Adrenal gland (tissue), 12 donors: ENCODE measurements around the gene MAML3. TPM values are rescaled to one million over a fixed set of nuclear protein-coding genes. Genes with fewer than 3 reads are reported as not detected.

Source experiments
- DNase-seq, 7 donors: peaks; one replicate each; pipeline ENCODE4 v3.0.0-alpha.2; 2019 to 2020
- H3K27ac ChIP-seq, 5 donors: fragments of 200-600 bp; sonication (generic) in 4 of 5; 1 replicate in 3 of 5; 2 replicates in 2 of 5; pipeline versions ENCODE4 v1.5.1 to v1.8.0; 2016 to 2020; ENCODE audit warnings: mild to moderate bottlenecking in 1 of 5
- H3K27me3 ChIP-seq: fragments of 200-600 bp; 2 replicates; pipeline ENCODE4 v1.8.0; 2021
- H3K36me3 ChIP-seq, 2 donors: fragments of 200-600 bp; replicated peaks in 1 of 2; 1 replicate in 1 of 2; 2 replicates in 1 of 2; pipeline versions ENCODE4 v1.5.1 to v1.8.0; 2018 to 2022
- H3K4me1 ChIP-seq, 2 donors: fragments of 200-600 bp; replicated peaks in 1 of 2; 1 replicate in 1 of 2; 2 replicates in 1 of 2; pipeline versions ENCODE4 v1.5.1 to v1.8.0; 2018 to 2021
- H3K4me3 ChIP-seq, 4 donors: fragments of 200-600 bp; sonication (generic) in 3 of 4; one replicate each; pipeline ENCODE4 v1.5.1; 2016 to 2018
- H3K9me3 ChIP-seq, 3 donors: fragments of 200-600 bp; sonication (generic) in 1 of 3; replicated peaks in 1 of 3; 1 replicate in 2 of 3; 2 replicates in 1 of 3; pipeline versions ENCODE4 v1.5.1 to v1.8.0; 2016 to 2021
- POLR2A ChIP-seq, 2 donors: fragments of 450-650 bp; IDR thresholded peaks; one replicate each; pipeline ENCODE4 v1.6.1; 2017; ENCODE audit warnings: antibody characterized with exemption in 2 of 2, mild to moderate bottlenecking in 2 of 2, moderate library complexity in 1 of 2
- WGBS, 4 donors: extraction: QIAGEN DNeasy Blood & Tissue Kit in 2 of 4; methylation state at CpG; one replicate each; pipeline versions ENCODE4 v1.1.5 to v1.1.7; 2013 to 2017; 5-methylcytosine and 5-hydroxymethylcytosine counted together
- intact Hi-C, 2 donors: fragments of 100-400 bp; cut with DNase I; formaldehyde crosslinking; loops; one replicate each; pipeline versions ENCODE4 v1.14.1 to v1.15.0; 2022 to 2023
- polyA plus RNA-seq, 3 donors: library from polyadenylated mRNA; stranded (reverse); fragments of 200-250 nt in 2 of 3; fragments of 350-450 nt in 1 of 3; fragmentation: Illumina TruSeq in 1 of 3; extraction: RNeasy Lipid Tissue Mini Kit (QIAGEN cat#74804) in 1 of 3; gene quantifications; one replicate each; pipeline ENCODE4 v1.2.3, GENCODE V29; 2013 to 2014
- total RNA-seq, 9 donors: library from RNA; depleted of rRNA in 4 of 9; stranded (reverse); fragments of >200 nt in 4 of 9; fragments of 120-200 nt in 1 of 9; fragmentation: NEBNext Ultra II Directional in 1 of 9; extraction: Animal tissue kit (Norgen Biotek cat#: 25700) in 1 of 9; gene quantifications; one replicate each; pipeline versions ENCODE4 v1.1.0 to v1.2.4, GENCODE V29; 2013 to 2023
- TF ChIP-seq, protein P1 (sequence below), 6 experiments: fragments of 450-650 bp in 4 of 6; fragments of 200-600 bp in 2 of 6; sonication (generic) in 1 of 6; IDR thresholded peaks; 1 replicate in 5 of 6; 2 replicates in 1 of 6; pipeline versions ENCODE4 v1.5.1 to v1.8.0; 2016 to 2021; ENCODE audit warnings: antibody characterized with exemption in 6 of 6, mild to moderate bottlenecking in 2 of 6, moderate library complexity in 1 of 6
- donor health status: healthy with polysubstance abuse.
- donor health status: Bipolar disorder and iron deficiency.
- donor health status: DM: yes; HTN: yes; CAD: no.
- donor health status: DM: no; HTN: no; CAD: no.
- donor health status: DM: no; HTN: no; CAD: no.
- donor health status: DM: yes; HTN: yes; CAD: no.

The MAML3 gene
- total and polyA plus RNA-seq, 12 donors = 2.0 to 15.9 (median 8.4) TPM

DNA sequence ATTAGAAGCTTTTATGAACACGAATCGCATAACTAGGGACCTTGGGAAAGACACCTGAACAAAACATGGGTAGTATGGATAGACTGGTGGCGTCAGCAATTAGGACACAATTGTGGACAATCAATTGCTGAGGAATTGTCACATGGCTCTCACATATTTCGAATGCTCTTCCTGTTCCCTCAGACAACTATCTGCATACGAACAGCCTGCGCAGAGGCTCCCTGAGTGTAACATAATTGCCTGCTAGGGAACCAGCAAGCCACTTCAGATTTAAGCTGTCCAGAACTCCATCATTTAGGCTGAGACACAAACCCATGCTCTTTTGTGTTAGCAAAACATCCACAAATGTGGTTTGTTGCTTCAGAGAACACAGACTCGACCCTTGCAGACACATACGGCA is 327.6 kb downstream of the MAML3 start:
- intact Hi-C loops = no loop called here
- DNase-seq = no peak
- Histone ChIP-seq H3K4me3 (no peak overlapping the region), H3K27ac (peak overlapping the region in 2 of 5 donors; percentile 12 to 62), H3K27me3 (no peaks in the 10 kb centered on the region), H3K9me3 (no peaks in the 10 kb centered on the region), H3K36me3 (no peaks in the 10 kb centered on the region), H3K4me1 (peaks cover 5 to 10% of the 10 kb centered on the region in 2 donors)
- WGBS, 4 donors = 75 to 88% (median 80%) methylated on average over 8 of the region's 8 CpGs
- TF ChIP-seq, protein P1, sequence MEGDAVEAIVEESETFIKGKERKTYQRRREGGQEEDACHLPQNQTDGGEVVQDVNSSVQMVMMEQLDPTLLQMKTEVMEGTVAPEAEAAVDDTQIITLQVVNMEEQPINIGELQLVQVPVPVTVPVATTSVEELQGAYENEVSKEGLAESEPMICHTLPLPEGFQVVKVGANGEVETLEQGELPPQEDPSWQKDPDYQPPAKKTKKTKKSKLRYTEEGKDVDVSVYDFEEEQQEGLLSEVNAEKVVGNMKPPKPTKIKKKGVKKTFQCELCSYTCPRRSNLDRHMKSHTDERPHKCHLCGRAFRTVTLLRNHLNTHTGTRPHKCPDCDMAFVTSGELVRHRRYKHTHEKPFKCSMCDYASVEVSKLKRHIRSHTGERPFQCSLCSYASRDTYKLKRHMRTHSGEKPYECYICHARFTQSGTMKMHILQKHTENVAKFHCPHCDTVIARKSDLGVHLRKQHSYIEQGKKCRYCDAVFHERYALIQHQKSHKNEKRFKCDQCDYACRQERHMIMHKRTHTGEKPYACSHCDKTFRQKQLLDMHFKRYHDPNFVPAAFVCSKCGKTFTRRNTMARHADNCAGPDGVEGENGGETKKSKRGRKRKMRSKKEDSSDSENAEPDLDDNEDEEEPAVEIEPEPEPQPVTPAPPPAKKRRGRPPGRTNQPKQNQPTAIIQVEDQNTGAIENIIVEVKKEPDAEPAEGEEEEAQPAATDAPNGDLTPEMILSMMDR (IDR thresholded peaks at IDR 0.05) = no peak
- no peak for TF ChIP-seq POLR2A (IDR thresholded peaks at IDR 0.05)

DNA sequence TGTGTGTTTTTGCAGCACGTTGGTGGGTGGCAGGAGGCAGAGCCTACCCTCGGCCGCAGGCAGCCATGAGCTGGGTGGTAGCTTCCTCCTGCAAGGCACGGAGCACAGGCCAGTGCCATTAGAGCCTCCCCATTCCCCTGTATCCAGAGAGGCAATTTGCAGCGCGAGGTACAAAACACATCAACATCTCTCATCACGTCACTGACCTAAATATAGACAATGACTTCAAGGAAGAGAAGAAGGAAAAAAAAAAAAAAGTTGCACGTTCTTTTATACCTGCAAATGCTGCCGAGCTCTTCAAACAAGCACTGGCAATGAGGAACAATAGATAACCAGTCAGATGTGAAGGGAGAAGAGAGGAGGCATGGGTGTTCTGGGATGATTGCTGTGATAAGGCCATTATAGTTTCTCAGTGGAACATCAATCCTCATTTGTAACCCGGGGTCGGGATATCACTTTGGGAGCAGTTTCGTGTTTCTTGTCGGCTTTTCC is 328.4 kb downstream of the MAML3 start:
- Histone ChIP-seq H3K4me3 (no peak overlapping the region), H3K27ac (peak overlapping the region in 1 of 5 donors; percentile 62), H3K36me3 (no peaks in the 10 kb centered on the region), H3K4me1 (peaks cover 5 to 10% of the 10 kb centered on the region in 2 donors), H3K27me3 (no peaks in the 10 kb centered on the region), H3K9me3 (no peaks in the 10 kb centered on the region)
- intact Hi-C loops = no loop called here
- TF ChIP-seq, protein P1 (IDR thresholded peaks at IDR 0.05) = no peak
- TF ChIP-seq POLR2A (IDR thresholded peaks at IDR 0.05) = no peak
- WGBS, 4 donors = 70 to 74% (median 72%) methylated on average over 13 of the region's 13 CpGs
- no peak for DNase-seq

DNA sequence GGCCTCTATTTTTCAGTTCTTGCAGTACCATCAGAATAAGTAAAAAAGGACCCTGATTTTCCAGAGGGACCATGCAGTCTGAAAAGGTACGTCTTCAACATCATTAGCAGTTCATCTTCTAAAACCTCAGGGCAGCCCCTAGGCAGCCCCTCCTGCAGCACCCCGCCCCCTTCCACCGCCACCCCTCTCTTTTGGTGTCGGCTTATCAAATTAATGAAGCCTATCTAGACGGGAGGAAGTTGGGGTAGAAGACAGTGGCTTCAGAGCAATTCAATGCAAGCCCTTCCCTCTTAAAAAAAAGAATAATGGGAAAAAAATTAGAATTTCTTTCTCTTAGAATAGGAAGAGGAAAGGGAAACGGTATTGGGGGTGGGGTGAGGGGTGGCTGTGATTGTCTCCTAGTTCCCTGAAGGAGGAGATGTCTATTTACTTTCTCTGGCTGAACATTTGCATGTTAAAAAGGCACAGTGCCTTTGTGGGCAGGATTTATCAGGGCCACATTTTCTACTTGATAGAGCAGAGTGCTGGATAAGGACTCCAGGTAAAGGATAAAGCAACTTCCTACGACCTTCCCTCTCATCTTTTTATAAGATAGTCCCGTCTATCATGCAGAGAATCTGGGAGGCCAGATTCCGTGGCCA is 329.0 kb downstream of the MAML3 start:
- no peaks in the 10 kb centered on the region for H3K27me3 ChIP-seq
- intact Hi-C loops = no loop called here
- peak overlapping the region in 1 of 5 donors; percentile 54 for H3K27ac ChIP-seq
- TF ChIP-seq POLR2A (IDR thresholded peaks at IDR 0.05) = no peak
- TF ChIP-seq, protein P1 (IDR thresholded peaks at IDR 0.05) = no peak
- peaks cover 3 to 8% of the 10 kb centered on the region in 2 donors for H3K4me1 ChIP-seq
- WGBS, 4 donors = 72 to 83% (median 74%) methylated on average over 9 of the region's 9 CpGs
- DNase-seq = no peak
- no peaks in the 10 kb centered on the region for H3K9me3 ChIP-seq
- H3K4me3 ChIP-seq = no peak overlapping the region
- H3K36me3 ChIP-seq = no peaks in the 10 kb centered on the region

DNA sequence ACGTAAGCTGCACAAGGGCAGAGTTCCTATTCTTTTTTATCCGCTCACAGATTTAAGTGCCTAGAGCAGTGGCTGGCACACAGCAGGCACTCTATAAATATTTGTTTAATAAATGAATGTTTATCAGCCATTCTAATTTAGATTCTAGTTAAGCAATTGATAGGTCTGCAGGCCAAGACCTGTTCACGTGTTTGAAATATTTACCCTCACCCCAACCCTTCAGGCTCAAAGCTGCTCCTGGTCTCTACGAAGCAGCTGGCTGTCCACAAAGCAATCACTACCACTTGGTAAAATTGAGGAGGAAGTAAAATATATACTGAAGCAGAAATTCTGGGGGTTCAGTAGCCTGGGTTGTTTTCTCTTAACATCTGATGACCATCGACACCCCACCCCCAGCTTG is 330.2 kb downstream of the MAML3 start:
- intact Hi-C loops = no loop called here
- H3K9me3 ChIP-seq = no peaks in the 10 kb centered on the region
- no peak for DNase-seq
- no peak overlapping the region for H3K27ac ChIP-seq
- no peak overlapping the region for H3K4me3 ChIP-seq
- TF ChIP-seq, protein P1 (IDR thresholded peaks at IDR 0.05) = no peak
- no peak for TF ChIP-seq POLR2A (IDR thresholded peaks at IDR 0.05)
- no peaks in the 10 kb centered on the region for H3K4me1 ChIP-seq
- H3K36me3 ChIP-seq = no peaks in the 10 kb centered on the region
- 94 to 96% (median 96%) methylated on average over 5 of the region's 5 CpGs for WGBS, 4 donors
- no peaks in the 10 kb centered on the region for H3K27me3 ChIP-seq
